ENCODE results near the gene C16orf95. TPM values are rescaled to one million over a fixed set of nuclear protein-coding genes. Genes with fewer than 3 reads are reported as not detected.
"Not testable (repeated sequence)": the region's sequence is repeated elsewhere in the genome, so short reads cannot be mapped to it uniquely, and the experiment has no call there.

C16orf95 gene
- total RNA-seq, 1 experiment from 2014 or later = 6.0 TPM

- POLR2A ChIA-PET = no interaction called here
- no TSS peak for BruUV-seq (replicated peaks)
Measured at GRCh38 chr16:87363771-87364455, 46.7 kb upstream of the C16orf95 start.

DNA sequence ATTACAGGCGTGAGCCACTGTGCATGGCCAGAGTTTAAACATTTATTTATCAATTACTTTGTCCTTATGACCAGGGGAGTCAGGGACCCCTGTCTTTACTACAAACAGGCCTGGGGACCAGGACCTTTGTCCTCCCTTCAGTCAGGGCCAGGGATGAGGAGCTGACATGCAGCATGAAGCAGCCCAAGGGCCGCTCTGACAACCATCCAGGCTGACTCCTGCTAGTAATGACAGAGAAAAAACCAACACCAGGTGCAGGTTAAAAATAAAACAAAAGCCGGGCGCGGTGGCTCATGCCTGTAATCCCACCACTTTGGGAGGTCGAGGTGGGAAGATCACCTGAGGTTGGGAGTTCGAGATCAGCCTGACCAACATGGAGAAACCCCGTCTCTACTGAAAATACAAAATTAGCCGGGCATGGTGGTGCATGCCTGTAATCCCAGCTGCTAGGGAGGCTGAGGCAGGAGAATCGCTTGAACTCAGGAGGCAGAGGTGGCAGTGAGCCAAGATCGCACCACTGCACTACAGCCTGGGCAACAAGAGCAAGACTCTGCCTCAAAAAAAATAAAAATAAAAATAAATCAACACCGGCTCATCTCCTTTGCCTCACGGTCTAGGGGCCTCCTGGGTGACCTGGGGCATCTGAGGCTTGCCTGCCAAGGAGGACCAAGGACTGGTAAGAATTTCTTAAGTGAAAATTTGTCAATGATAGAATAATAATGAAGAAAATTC, 45.8 kb upstream of the C16orf95 start:
- H3K36me3 ChIP-seq (ENCODE audit: control insufficient read depth, insufficient read depth, low read length); DNase-seq (ENCODE audit: low read depth, low spot score); POLR2A ChIA-PET; H3K4me1 ChIP-seq (ENCODE audit: control insufficient read depth, insufficient read depth, low read length); BruUV-seq (replicated peaks); CTCF ChIA-PET; H3K27me3 ChIP-seq (ENCODE audit: control insufficient read depth, insufficient read depth, low read length); H3K4me3 ChIP-seq (ENCODE audit: low read depth in 2 of 2, low read length in 2 of 2); ATAC-seq; H3K9me3 ChIP-seq (ENCODE audit: control insufficient read depth, insufficient read depth, low read depth, low read length); in situ Hi-C loops (cut with HindIII; ENCODE audit: low pct_unique_long_range_greater_than_20kb, low sequenced_read_pairs); intact Hi-C loops (cut with micrococcal nuclease; ENCODE audit: unreplicated experiment); H3K27ac ChIP-seq (ENCODE audit: low read length): not testable (repeated sequence)

More at GRCh38 chr16:87363771-87364455, 46.7 kb upstream of the C16orf95 start:
- in situ Hi-C loops (cut with HindIII; ENCODE audit: low pct_unique_long_range_greater_than_20kb, low sequenced_read_pairs) = no loop called here
- DNase-seq (ENCODE audit: low read depth, low spot score) = no peak
- CTCF ChIA-PET = no interaction called here
- Histone ChIP-seq H3K27me3 (ENCODE audit: control insufficient read depth, insufficient read depth, low read length) (no peaks in the 10 kb centered on the region), H3K27ac (ENCODE audit: low read length) (no peak overlapping the region), H3K4me1 (ENCODE audit: control insufficient read depth, insufficient read depth, low read length) (no peaks in the 10 kb centered on the region), H3K4me3 (ENCODE audit: low read depth in 2 of 2, low read length in 2 of 2) (no peak overlapping the region), H3K9me3 (ENCODE audit: control insufficient read depth, insufficient read depth, low read depth, low read length) (no peaks in the 10 kb centered on the region), H3K36me3 (ENCODE audit: control insufficient read depth, insufficient read depth, low read length) (no peaks in the 10 kb centered on the region)
- intact Hi-C loops (cut with micrococcal nuclease; ENCODE audit: unreplicated experiment) = no loop called here
- ATAC-seq = no peak
- no peak for TF ChIP-seq TCF7L2 (IDR thresholded peaks at IDR 0.05; ENCODE audit: low read depth, low read length)
- TF ChIP-seq, protein P1, sequence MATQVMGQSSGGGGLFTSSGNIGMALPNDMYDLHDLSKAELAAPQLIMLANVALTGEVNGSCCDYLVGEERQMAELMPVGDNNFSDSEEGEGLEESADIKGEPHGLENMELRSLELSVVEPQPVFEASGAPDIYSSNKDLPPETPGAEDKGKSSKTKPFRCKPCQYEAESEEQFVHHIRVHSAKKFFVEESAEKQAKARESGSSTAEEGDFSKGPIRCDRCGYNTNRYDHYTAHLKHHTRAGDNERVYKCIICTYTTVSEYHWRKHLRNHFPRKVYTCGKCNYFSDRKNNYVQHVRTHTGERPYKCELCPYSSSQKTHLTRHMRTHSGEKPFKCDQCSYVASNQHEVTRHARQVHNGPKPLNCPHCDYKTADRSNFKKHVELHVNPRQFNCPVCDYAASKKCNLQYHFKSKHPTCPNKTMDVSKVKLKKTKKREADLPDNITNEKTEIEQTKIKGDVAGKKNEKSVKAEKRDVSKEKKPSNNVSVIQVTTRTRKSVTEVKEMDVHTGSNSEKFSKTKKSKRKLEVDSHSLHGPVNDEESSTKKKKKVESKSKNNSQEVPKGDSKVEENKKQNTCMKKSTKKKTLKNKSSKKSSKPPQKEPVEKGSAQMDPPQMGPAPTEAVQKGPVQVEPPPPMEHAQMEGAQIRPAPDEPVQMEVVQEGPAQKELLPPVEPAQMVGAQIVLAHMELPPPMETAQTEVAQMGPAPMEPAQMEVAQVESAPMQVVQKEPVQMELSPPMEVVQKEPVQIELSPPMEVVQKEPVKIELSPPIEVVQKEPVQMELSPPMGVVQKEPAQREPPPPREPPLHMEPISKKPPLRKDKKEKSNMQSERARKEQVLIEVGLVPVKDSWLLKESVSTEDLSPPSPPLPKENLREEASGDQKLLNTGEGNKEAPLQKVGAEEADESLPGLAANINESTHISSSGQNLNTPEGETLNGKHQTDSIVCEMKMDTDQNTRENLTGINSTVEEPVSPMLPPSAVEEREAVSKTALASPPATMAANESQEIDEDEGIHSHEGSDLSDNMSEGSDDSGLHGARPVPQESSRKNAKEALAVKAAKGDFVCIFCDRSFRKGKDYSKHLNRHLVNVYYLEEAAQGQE (IDR thresholded peaks at IDR 0.05; ENCODE audit: insufficient read depth in 1 of 2, low read depth in 2 of 2, low read length in 1 of 2) = no peak

DNA sequence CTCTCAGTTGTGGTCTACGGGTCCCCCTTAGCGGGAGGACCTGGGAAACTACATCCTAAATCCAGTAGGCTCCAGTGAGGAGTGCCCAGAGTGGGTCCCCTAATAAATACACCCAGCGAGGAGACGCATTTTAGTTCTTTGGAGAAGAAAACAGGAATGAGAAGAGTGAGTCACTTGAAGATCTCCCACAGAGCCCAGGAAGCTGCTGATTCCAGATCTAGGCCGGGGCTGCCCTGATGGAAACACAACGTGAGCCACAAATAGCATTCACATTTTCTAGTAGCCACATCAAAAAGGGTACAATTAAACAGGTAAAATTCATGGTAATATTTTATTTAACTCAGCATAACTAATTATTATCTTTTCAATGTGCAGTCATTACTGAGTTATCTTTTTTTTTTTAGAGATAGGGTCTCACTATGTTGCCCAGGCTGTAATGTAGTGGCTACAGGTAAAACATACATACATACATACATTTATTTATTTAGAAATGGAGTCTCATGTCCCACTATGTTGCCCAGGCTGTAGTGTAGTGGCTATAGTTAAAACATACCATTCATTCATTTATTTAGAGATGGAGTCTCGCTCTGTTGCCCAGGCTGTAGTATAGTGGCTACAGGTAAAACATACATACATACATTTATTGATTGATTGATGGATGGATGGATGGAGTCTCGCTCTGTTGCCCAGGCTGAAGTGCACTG, 44.9 kb upstream of the C16orf95 start:
- intact Hi-C loops (cut with micrococcal nuclease; ENCODE audit: unreplicated experiment) = no loop called here

More for the DNA sequence above, 44.9 kb upstream of the C16orf95 start:
- Histone ChIP-seq H3K9me3 (ENCODE audit: control insufficient read depth, insufficient read depth, low read depth, low read length) (no peaks in the 10 kb centered on the region), H3K4me3 (ENCODE audit: low read depth in 2 of 2, low read length in 2 of 2) (no peak overlapping the region), H3K27ac (ENCODE audit: low read length) (no peak overlapping the region), H3K4me1 (ENCODE audit: control insufficient read depth, insufficient read depth, low read length) (no peaks in the 10 kb centered on the region), H3K36me3 (ENCODE audit: control insufficient read depth, insufficient read depth, low read length) (no peaks in the 10 kb centered on the region; the same call in 1 of the 2 replicates), H3K27me3 (ENCODE audit: control insufficient read depth, insufficient read depth, low read length) (no peaks in the 10 kb centered on the region)
- no peak for ATAC-seq
- TF ChIP-seq TCF7L2 (IDR thresholded peaks at IDR 0.05; ENCODE audit: low read depth, low read length) (no peak), CTCF (IDR thresholded peaks at IDR 0.05) (no peak), POLR2AphosphoS5 (IDR thresholded peaks at IDR 0.05; ENCODE audit: low read depth, low read length) (no peak), SIN3A (IDR thresholded peaks at IDR 0.05; ENCODE audit: borderline replicate concordance, insufficient read depth, low read depth, low read length) (no peak)
- TF ChIP-seq, protein P1 (IDR thresholded peaks at IDR 0.05; ENCODE audit: insufficient read depth in 1 of 2, low read depth in 2 of 2, low read length in 1 of 2) = no peak
- in situ Hi-C loops (cut with HindIII; ENCODE audit: low pct_unique_long_range_greater_than_20kb, low sequenced_read_pairs) = no loop called here
- DNase-seq (ENCODE audit: low read depth, low spot score) = no peak
- CTCF ChIA-PET = no interaction called here
- no TSS peak for BruUV-seq (replicated peaks)
- POLR2A ChIA-PET = no interaction called here
